Measurements from ENCODE around the gene TLX3. TPM values are rescaled to one million over a fixed set of nuclear protein-coding genes. Genes with fewer than 3 reads are reported as not detected.

Gene TLX3
- total RNA-seq, 1 donor from 2014 or later: not detected

GRCh38 chr5:171268700-171269620 is 40.1 kb upstream of the TLX3 start:
- Mint-ChIP-seq H3K27me3 (ENCODE audit: low read depth) (no peaks in the 10 kb centered on the region), H3K36me3 (no peaks in the 10 kb centered on the region), H3K4me1 (peaks cover 17% of the 10 kb centered on the region), H3K4me3 (no peak overlapping the region), H3K9me3 (peaks cover 7% of the 10 kb centered on the region), H3K27ac (no peak overlapping the region)
- no peak for TF ChIP-seq CTCF (IDR thresholded peaks at IDR 0.05; ENCODE audit: unreplicated experiment)
- no peak for DNase-seq (ENCODE audit: low spot score in 2 of 2, unreplicated experiment in 2 of 2)

- Mint-ChIP-seq H3K27ac (no peak overlapping the region), H3K27me3 (ENCODE audit: low read depth) (no peaks in the 10 kb centered on the region), H3K36me3 (no peaks in the 10 kb centered on the region), H3K9me3 (peaks cover 7% of the 10 kb centered on the region), H3K4me3 (no peak overlapping the region), H3K4me1 (peaks cover 17% of the 10 kb centered on the region)
- no peak for TF ChIP-seq CTCF (IDR thresholded peaks at IDR 0.05; ENCODE audit: unreplicated experiment)
- no peak for DNase-seq (ENCODE audit: low spot score in 2 of 2, unreplicated experiment in 2 of 2)
Observed at GRCh38 chr5:171269717-171270116, 39.3 kb upstream of the TLX3 start.

GRCh38 chr5:171270136-171270535 is 38.9 kb upstream of the TLX3 start:
- DNase-seq (ENCODE audit: low spot score in 2 of 2, unreplicated experiment in 2 of 2): no peak
- H3K27ac Mint-ChIP-seq: no peak overlapping the region
- H3K27me3 Mint-ChIP-seq (ENCODE audit: low read depth): no peaks in the 10 kb centered on the region
- no peak overlapping the region for H3K4me3 Mint-ChIP-seq
- H3K9me3 Mint-ChIP-seq: peaks cover 7% of the 10 kb centered on the region
- TF ChIP-seq CTCF (IDR thresholded peaks at IDR 0.05; ENCODE audit: unreplicated experiment): no peak
- H3K36me3 Mint-ChIP-seq: no peaks in the 10 kb centered on the region
- H3K4me1 Mint-ChIP-seq: peaks cover 19% of the 10 kb centered on the region

GRCh38 chr5:171271798-171272197 is 37.2 kb upstream of the TLX3 start:
- Mint-ChIP-seq H3K4me1 (peaks cover 29% of the 10 kb centered on the region), H3K9me3 (peaks cover 7% of the 10 kb centered on the region), H3K27me3 (ENCODE audit: low read depth) (no peaks in the 10 kb centered on the region), H3K36me3 (no peaks in the 10 kb centered on the region), H3K4me3 (no peak overlapping the region), H3K27ac (no peak overlapping the region)
- no peak for TF ChIP-seq CTCF (IDR thresholded peaks at IDR 0.05; ENCODE audit: unreplicated experiment)
- DNase-seq (ENCODE audit: low spot score in 2 of 2, unreplicated experiment in 2 of 2): no peak

GRCh38 chr5:171272996-171273970 is 35.8 kb upstream of the TLX3 start:
- H3K4me1 Mint-ChIP-seq: peaks cover 29% of the 10 kb centered on the region
- no peaks in the 10 kb centered on the region for H3K27me3 Mint-ChIP-seq (ENCODE audit: low read depth)
- peaks cover 7% of the 10 kb centered on the region for H3K9me3 Mint-ChIP-seq

More at GRCh38 chr5:171272996-171273970, 35.8 kb upstream of the TLX3 start:
- Mint-ChIP-seq H3K4me3 (no peak overlapping the region), H3K27ac (peak overlapping the region; percentile 2), H3K36me3 (no peaks in the 10 kb centered on the region)
- no peak for TF ChIP-seq CTCF (IDR thresholded peaks at IDR 0.05; ENCODE audit: unreplicated experiment)
- no peak for DNase-seq (ENCODE audit: low spot score in 2 of 2, unreplicated experiment in 2 of 2)
